Endothelial cell of umbilical vein (primary cell): ENCODE results near the gene KIF3A. TPM values are rescaled to one million over a fixed set of nuclear protein-coding genes. Genes with fewer than 3 reads are reported as not detected.

Source experiments
- BruUV-seq: library from RNA; stranded (reverse); fragments of 400-500 nt; replicated peaks from 2 replicates; lab custom pipeline; 2021; lab: Mats Ljungman, UMichigan
- CTCF ChIA-PET: fragments of 300-600, 350-600 bp; sonication (Branson Sonifier 250); formaldehyde crosslinking; loops from one replicate; lab custom pipeline; 2021; ENCODE audit warnings: antibody characterized with exemption, inconsistent platforms; lab: Charles Lee
- POLR2A ChIA-PET: fragments of 300-600, 350-600 bp; sonication (Branson Sonifier 250); formaldehyde crosslinking; loops from one replicate; lab custom pipeline; 2021; ENCODE audit warnings: antibody characterized with exemption, inconsistent platforms; lab: Charles Lee
- DNase-seq: peaks from one replicate; pipeline ENCODE4 v3.0.0-alpha.2; 2011; ENCODE audit warnings: low read depth, low spot score
- FAIRE-seq: peaks from 2 replicates; lab custom pipeline; 2011; peaks lifted over from hg19 to GRCh38; lab: Jason Lieb, UNC
- H2AFZ ChIP-seq: 2 replicates; pipeline ENCODE4 v1.6.0; 2012; ENCODE audit warnings: low read depth, low read length, control low read depth, inconsistent platforms
- H3K27ac ChIP-seq: 2 replicates; pipeline ENCODE4 v1.5.1; 2011; ENCODE audit warnings: low read depth, mild to moderate bottlenecking, control low read depth, low read length, moderate library complexity; ENCODE audit not compliant: insufficient read depth
- H3K27me3 ChIP-seq, 2 experiments: 2 replicates each; pipeline versions ENCODE4 v1.6.0 to v1.6.1; 2011; ENCODE audit warnings: low read length in 2 of 2, mixed read lengths in 1 of 2; ENCODE audit not compliant: control insufficient read depth in 2 of 2, insufficient read depth in 2 of 2
- H3K36me3 ChIP-seq, 2 experiments: 2 replicates in 1 of 2; 3 replicates in 1 of 2; pipeline ENCODE4 v1.5.1; 2011; ENCODE audit warnings: low read length in 2 of 2, mild to moderate bottlenecking in 1 of 2, moderate library complexity in 1 of 2; ENCODE audit not compliant: control insufficient read depth in 2 of 2, insufficient read depth in 2 of 2; ENCODE audit errors: extremely low read depth in 1 of 2
- H3K4me1 ChIP-seq: 3 replicates; pipeline ENCODE4 v1.5.1; 2011; ENCODE audit warnings: mild to moderate bottlenecking, low read length; ENCODE audit not compliant: control insufficient read depth, insufficient read depth; ENCODE audit errors: extremely low read depth
- H3K4me2 ChIP-seq: 2 replicates; pipeline ENCODE4 v1.6.1; 2011; ENCODE audit warnings: low read length, control low read depth, mixed read lengths; ENCODE audit not compliant: insufficient read depth
- H3K4me3 ChIP-seq, 3 experiments: fragments of 200-600 bp in 1 of 3; sonication (generic), shearing (Covaris generic) in 1 of 3; replicated peaks in 1 of 3; 2 replicates each; pipeline ENCODE4 v1.5.1; 2011 to 2016; ENCODE audit warnings: control low read depth in 3 of 3, low read length in 3 of 3, mild to moderate bottlenecking in 2 of 3, inconsistent platforms in 1 of 3, low read depth in 1 of 3, moderate library complexity in 1 of 3; ENCODE audit not compliant: insufficient read depth in 1 of 3
- H3K79me2 ChIP-seq: 2 replicates; pipeline ENCODE4 v1.6.0; 2012; ENCODE audit warnings: low read length, inconsistent platforms; ENCODE audit not compliant: control insufficient read depth, insufficient read depth
- H3K9ac ChIP-seq: replicated peaks from 2 replicates; pipeline ENCODE3; 2011; ENCODE audit warnings: low read length, control low read depth; ENCODE audit not compliant: insufficient read depth; ENCODE audit errors: extremely low read depth
- H3K9me1 ChIP-seq: replicated peaks from 3 replicates; pipeline ENCODE4 v1.6.0; 2011; ENCODE audit warnings: mild to moderate bottlenecking, low read length; ENCODE audit not compliant: control insufficient read depth, insufficient read depth; ENCODE audit errors: extremely low read depth
- H3K9me3 ChIP-seq: replicated peaks from 2 replicates; pipeline ENCODE4 v1.5.1; 2012; ENCODE audit warnings: low read length, inconsistent platforms; ENCODE audit not compliant: control insufficient read depth, insufficient read depth
- H4K20me1 ChIP-seq: replicated peaks from 2 replicates; pipeline ENCODE3; 2011; ENCODE audit warnings: mild to moderate bottlenecking, low read length; ENCODE audit not compliant: control insufficient read depth, insufficient read depth; ENCODE audit errors: extremely low read depth
- CTCF ChIP-seq, 2 donors: IDR thresholded peaks; 1 replicate in 1 of 2; 2 replicates in 1 of 2; pipeline ENCODE4 v1.5.1; 2011; ENCODE audit warnings: low read length in 2 of 2, mild to moderate bottlenecking in 2 of 2, moderate library complexity in 2 of 2, control low read depth in 1 of 2, inconsistent platforms in 1 of 2, low read depth in 1 of 2; ENCODE audit not compliant: insufficient read depth in 1 of 2; ENCODE audit errors: extremely low read depth in 1 of 2
- EZH2 ChIP-seq: IDR thresholded peaks from 2 replicates; pipeline ENCODE4 v1.6.1; 2012; ENCODE audit warnings: borderline replicate concordance, low read depth, mild to moderate bottlenecking, moderate library complexity, low read length, inconsistent platforms; ENCODE audit not compliant: severe bottlenecking
- FOS ChIP-seq: IDR thresholded peaks from 2 replicates; pipeline ENCODE4 v1.6.1; 2011; ENCODE audit warnings: mild to moderate bottlenecking, low read length, moderate library complexity, borderline replicate concordance; ENCODE audit not compliant: insufficient read depth
- GATA2 ChIP-seq: IDR thresholded peaks from 2 replicates; pipeline ENCODE4 v1.7.0; 2011; ENCODE audit warnings: low read depth, mild to moderate bottlenecking, moderate library complexity, mixed read lengths, low read length; ENCODE audit not compliant: insufficient read length, insufficient read depth
- JUN ChIP-seq: IDR thresholded peaks from 2 replicates; pipeline ENCODE4 v1.6.1; 2011; ENCODE audit warnings: borderline replicate concordance, low read depth; ENCODE audit not compliant: insufficient read length, insufficient read depth
- MAX ChIP-seq: IDR thresholded peaks from 2 replicates; pipeline ENCODE4 v1.6.1; 2011; ENCODE audit not compliant: insufficient read depth, insufficient read length
- MYC ChIP-seq: IDR thresholded peaks from one replicate; pipeline ENCODE4 v1.6.1; 2011; ENCODE audit warnings: mild to moderate bottlenecking, low read depth, low read length
- POLR2A ChIP-seq: IDR thresholded peaks from 2 replicates; pipeline ENCODE4 v1.6.1; 2012; ENCODE audit warnings: low read depth, mild to moderate bottlenecking, control low read depth, low read length
- POLR2AphosphoS5 ChIP-seq: IDR thresholded peaks from 2 replicates; pipeline ENCODE4 v1.6.1; 2012; ENCODE audit warnings: low read depth, mild to moderate bottlenecking, control low read depth, low read length, moderate library complexity; ENCODE audit not compliant: insufficient read depth
- dilution Hi-C: fragments of 300-500 bp; cut with MboI; formaldehyde crosslinking; loops from one replicate; pipeline ENCODE4 v1.15.0; 2019; ENCODE audit warnings: low sequenced_read_pairs; ENCODE audit not compliant: extremely low pct_ligation_motif_present
- intact Hi-C: fragments of 100-400 bp; cut with micrococcal nuclease; formaldehyde crosslinking; loops from one replicate; pipeline ENCODE4 v1.10.0; 2022
- polyA plus RNA-seq, 4 experiments: library from polyadenylated mRNA; depleted of rRNA in 3 of 4; stranded (reverse) in 3 of 4; unstranded in 1 of 4; fragments of >200 nt; gene quantifications; 2 replicates each; pipeline versions ENCODE4 v1.2.1 to v1.2.3, GENCODE V29; 2011 to 2012; ENCODE audit warnings: missing spikeins in 1 of 4
- total RNA-seq: library from RNA; stranded (reverse); gene quantifications from 2 replicates; pipeline ENCODE4 v1.2.3, GENCODE V29; 2021

Gene KIF3A
- total and polyA plus RNA-seq, 2 donors (not counting 3 experiments of a cell fraction or from before 2014, with no cell fraction given): 3.3 to 11.2 TPM

GRCh38 chr5:132679166-132679565 is 58.2 kb downstream of the KIF3A start:
- Histone ChIP-seq H3K36me3 (no peaks in the 10 kb centered on the region), H3K4me2 (no peak overlapping the region), H4K20me1 (no peaks in the 10 kb centered on the region), H3K9ac (no peak overlapping the region), H3K27me3 (no peaks in the 10 kb centered on the region), H3K79me2 (no peaks in the 10 kb centered on the region), H2AFZ (no peak overlapping the region), H3K4me1 (peaks cover 12% of the 10 kb centered on the region), H3K9me1 (no peaks in the 10 kb centered on the region), H3K9me3 (no peaks in the 10 kb centered on the region), H3K27ac (no peak overlapping the region), H3K4me3 (no peak overlapping the region)
- FAIRE-seq (no peak), DNase-seq (no peak)
- BruUV-seq: no TSS peak
- dilution Hi-C loops (no loop called here), intact Hi-C loops (no loop called here)
- TF ChIP-seq EZH2 (no peak), POLR2AphosphoS5 (no peak), FOS (no peak), GATA2 (no peak), CTCF (IDR thresholded peaks at IDR 0.05; ENCODE audit: extremely low read depth in 1 of 2, insufficient read depth in 1 of 2, low read depth in 1 of 2, low read length in 2 of 2) (no peak), POLR2A (no peak), MYC (no peak), MAX (no peak), JUN (no peak)
- CTCF ChIA-PET: interaction anchor here (1.0 kb wide), 1 partner anchor 49 kb away, joined by 3 read pairs; no protein-coding TSS in a partner anchor
- POLR2A ChIA-PET: no interaction called here
